Endothelial cell (in vitro differentiated cells): ENCODE data around the gene SNX24. TPM values are rescaled to one million over a fixed set of nuclear protein-coding genes. Genes with fewer than 3 reads are reported as not detected.
A peak's percentile ranks its signal among the peaks of the same experiment; 100 is the strongest.

Experiments used
- DNase-seq: peaks from one replicate; pipeline ENCODE4 v3.0.0; 2021; ENCODE audit warnings: low spot score
- H3K27ac Mint-ChIP-seq: one replicate; pipeline ENCODE4 v1.8.0; 2021; ENCODE audit warnings: mixed read lengths, inconsistent platforms; ENCODE audit not compliant: unreplicated experiment
- H3K27me3 Mint-ChIP-seq: one replicate; pipeline ENCODE4 v1.8.0; 2021; ENCODE audit warnings: mild to moderate bottlenecking, moderate library complexity, mixed read lengths, inconsistent platforms; ENCODE audit not compliant: unreplicated experiment
- H3K36me3 Mint-ChIP-seq: one replicate; pipeline ENCODE4 v1.8.0; 2021; ENCODE audit warnings: mild to moderate bottlenecking, low read depth, mixed read lengths, inconsistent platforms; ENCODE audit not compliant: unreplicated experiment
- H3K4me1 Mint-ChIP-seq: one replicate; pipeline ENCODE4 v1.8.0; 2021; ENCODE audit warnings: mild to moderate bottlenecking, mixed read lengths, inconsistent platforms; ENCODE audit not compliant: unreplicated experiment
- H3K4me3 Mint-ChIP-seq: one replicate; pipeline ENCODE4 v1.8.0; 2021; ENCODE audit warnings: mild to moderate bottlenecking, mixed read lengths, inconsistent platforms; ENCODE audit not compliant: unreplicated experiment
- H3K9me3 Mint-ChIP-seq: one replicate; pipeline ENCODE4 v1.8.0; 2021; ENCODE audit warnings: mixed read lengths, inconsistent platforms; ENCODE audit not compliant: unreplicated experiment
- long read RNA-seq: library from polyadenylated mRNA; unstranded; transcript quantifications from one replicate; pipeline ENCODE4 v2.0.0, GENCODE V29; 2020; ENCODE audit not compliant: unreplicated experiment
- total RNA-seq: library from RNA; stranded (reverse); fragmentation: NEBNext Ultra II Directional; extraction: Animal tissue kit (Norgen Biotek cat#: 25700); gene quantifications from one replicate; pipeline ENCODE4 v1.2.1, GENCODE V29; 2021; ENCODE audit not compliant: unreplicated experiment
- TF ChIP-seq, protein P1 (sequence below): fragments of 200-600 bp; sonication (generic); IDR thresholded peaks from one replicate; pipeline ENCODE4 v1.5.0; 2021; ENCODE audit warnings: antibody characterized with exemption; ENCODE audit not compliant: unreplicated experiment

Gene SNX24, protein sequence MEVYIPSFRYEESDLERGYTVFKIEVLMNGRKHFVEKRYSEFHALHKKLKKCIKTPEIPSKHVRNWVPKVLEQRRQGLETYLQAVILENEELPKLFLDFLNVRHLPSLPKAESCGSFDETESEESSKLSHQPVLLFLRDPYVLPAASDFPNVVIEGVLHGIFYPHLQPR
- total RNA-seq, result 16.1 TPM
- long read RNA-seq, partial matches to known transcripts, result 1 of 5 reads
- long read RNA-seq, other reads (novel, unspliced or antisense), result 0 of 5 reads

DNA sequence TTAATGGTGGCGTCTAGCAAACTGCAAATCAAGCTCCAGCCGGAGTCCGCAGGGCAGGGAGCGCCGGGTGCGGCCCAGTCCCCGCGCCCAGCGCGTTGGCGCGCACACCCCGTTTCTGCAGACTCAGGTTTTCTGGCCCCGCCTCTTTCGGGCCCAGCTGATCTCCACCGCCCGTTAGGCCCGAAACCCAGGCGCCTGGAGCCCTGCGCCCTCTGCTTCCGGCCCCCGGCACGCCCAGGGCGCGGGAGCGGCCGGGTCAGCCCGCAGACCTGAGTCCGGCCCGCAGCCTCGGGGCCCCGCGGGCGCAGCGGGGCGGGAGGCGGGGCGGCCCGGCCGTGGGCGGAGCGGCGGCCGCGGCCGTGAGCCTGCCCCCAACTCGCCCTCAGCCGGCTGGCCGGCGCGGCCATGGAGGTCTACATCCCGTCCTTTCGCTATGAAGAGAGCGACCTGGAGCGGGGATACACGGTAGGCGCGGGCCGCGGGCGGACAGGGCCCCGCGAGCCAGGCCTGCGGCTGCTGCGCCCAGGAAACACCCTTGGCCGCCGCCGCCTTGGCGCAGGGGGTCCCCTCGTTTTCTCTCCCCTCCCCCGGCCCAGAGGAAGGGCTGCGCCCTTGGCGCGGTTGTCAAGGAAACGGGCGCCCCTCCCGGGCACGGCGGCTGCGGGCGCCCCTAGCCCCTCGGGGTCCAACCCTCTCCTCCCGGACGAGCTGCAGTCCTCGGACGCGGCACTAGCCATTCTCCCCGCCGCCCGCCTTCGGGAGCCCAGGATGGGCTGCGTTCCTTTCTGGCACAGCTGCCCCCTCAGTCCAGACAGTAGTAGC, at the start of gene SNX24:
SNX24 (plus strand) TSS at position 385 of the 822 bp plus-strand sequence; CDS start at position 406, 21 bp downstream.
- peaks cover 16% of the 10 kb centered on the region for H3K4me1 Mint-ChIP-seq
- DNase-seq, result peak; percentile 71
- no peaks in the 10 kb centered on the region for H3K9me3 Mint-ChIP-seq
- TF ChIP-seq, protein P1, sequence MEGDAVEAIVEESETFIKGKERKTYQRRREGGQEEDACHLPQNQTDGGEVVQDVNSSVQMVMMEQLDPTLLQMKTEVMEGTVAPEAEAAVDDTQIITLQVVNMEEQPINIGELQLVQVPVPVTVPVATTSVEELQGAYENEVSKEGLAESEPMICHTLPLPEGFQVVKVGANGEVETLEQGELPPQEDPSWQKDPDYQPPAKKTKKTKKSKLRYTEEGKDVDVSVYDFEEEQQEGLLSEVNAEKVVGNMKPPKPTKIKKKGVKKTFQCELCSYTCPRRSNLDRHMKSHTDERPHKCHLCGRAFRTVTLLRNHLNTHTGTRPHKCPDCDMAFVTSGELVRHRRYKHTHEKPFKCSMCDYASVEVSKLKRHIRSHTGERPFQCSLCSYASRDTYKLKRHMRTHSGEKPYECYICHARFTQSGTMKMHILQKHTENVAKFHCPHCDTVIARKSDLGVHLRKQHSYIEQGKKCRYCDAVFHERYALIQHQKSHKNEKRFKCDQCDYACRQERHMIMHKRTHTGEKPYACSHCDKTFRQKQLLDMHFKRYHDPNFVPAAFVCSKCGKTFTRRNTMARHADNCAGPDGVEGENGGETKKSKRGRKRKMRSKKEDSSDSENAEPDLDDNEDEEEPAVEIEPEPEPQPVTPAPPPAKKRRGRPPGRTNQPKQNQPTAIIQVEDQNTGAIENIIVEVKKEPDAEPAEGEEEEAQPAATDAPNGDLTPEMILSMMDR, result no peak
- peaks cover 7% of the 10 kb centered on the region for H3K36me3 Mint-ChIP-seq
- peak within 1 kb of the TSS; percentile 89 for H3K4me3 Mint-ChIP-seq
- H3K27ac Mint-ChIP-seq, result peak within 1 kb of the TSS; percentile 52
- H3K27me3 Mint-ChIP-seq, result peaks cover 8% of the 10 kb centered on the region

DNA sequence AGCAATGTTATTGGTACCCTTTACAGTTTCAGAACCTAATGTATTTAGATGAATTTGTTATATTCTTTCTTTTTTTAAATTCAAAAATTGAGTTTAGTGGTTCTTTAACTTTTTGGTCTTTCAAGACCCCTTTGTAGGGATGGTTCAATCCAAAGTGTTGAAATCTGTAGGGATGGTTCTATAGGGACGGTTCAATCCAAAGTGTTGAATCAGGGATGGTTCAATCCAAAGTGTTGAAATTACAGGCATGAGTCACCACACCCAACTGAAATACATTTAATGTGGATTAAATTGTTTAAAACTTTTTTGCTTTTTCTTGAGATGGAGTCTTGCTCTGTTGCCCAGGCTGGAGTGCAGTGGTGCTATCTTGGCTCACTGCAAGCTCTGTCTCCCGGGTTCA, 39.9 kb upstream of the SNX24 start:
- TF ChIP-seq, protein P1, result no peak
- no peak for DNase-seq
- Mint-ChIP-seq H3K9me3 (no peaks in the 10 kb centered on the region), H3K4me3 (no peak overlapping the region), H3K4me1 (no peaks in the 10 kb centered on the region), H3K27me3 (no peaks in the 10 kb centered on the region), H3K36me3 (peaks cover 24% of the 10 kb centered on the region), H3K27ac (no peak overlapping the region)

DNA sequence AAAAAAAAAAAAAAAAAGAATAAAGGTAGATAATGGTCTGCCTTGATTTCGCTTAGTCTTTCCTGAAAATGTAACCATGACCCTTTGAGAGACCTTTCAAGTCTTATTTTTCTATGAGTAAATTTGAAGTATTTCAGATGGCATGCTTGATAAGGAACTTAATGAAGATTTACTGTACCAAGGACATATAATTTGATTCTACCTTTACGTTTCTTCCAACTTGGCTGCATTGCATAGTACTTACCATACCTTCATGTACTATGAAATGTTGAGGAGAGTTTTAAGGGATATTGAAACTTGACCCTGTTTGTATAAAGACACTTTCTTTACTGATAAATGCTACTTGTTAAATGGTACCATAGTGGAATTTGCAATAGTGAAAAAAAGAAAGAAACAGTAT, 35.0 kb upstream of the SNX24 start:
- Mint-ChIP-seq H3K27me3 (no peaks in the 10 kb centered on the region), H3K27ac (no peak overlapping the region), H3K4me3 (no peak overlapping the region), H3K9me3 (no peaks in the 10 kb centered on the region), H3K36me3 (peaks cover 11% of the 10 kb centered on the region), H3K4me1 (no peaks in the 10 kb centered on the region)
- no peak for DNase-seq
- TF ChIP-seq, protein P1, result no peak

DNA sequence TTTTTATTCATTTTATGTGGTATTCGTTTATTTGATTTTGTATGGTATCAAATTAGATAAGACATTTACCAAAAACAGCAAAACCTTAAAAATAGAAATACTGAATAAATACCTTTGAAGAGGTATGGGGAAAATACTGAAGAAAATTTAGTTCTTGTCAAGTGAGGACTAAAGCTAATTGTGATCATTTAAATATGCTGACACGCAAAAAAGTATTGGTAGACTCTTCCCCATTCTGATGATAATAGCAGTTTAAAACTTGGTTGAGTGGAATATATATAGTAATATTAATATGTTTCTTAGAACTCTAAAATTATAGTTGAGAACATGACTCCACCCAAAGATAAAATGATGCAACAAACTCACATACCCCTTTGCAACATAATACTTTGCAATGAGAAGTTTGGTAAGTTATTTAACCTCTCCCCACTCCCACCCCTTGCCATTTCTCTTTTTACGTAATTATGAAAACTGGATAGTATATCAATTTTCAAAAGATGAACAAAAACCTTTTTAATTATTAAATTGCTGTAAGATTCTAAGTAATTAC, 30.1 kb upstream of the SNX24 start:
- Mint-ChIP-seq H3K27ac (no peak overlapping the region), H3K4me3 (no peak overlapping the region), H3K4me1 (no peaks in the 10 kb centered on the region), H3K9me3 (no peaks in the 10 kb centered on the region), H3K27me3 (no peaks in the 10 kb centered on the region), H3K36me3 (peaks cover 11% of the 10 kb centered on the region)
- TF ChIP-seq, protein P1, result no peak
- no peak for DNase-seq

DNA sequence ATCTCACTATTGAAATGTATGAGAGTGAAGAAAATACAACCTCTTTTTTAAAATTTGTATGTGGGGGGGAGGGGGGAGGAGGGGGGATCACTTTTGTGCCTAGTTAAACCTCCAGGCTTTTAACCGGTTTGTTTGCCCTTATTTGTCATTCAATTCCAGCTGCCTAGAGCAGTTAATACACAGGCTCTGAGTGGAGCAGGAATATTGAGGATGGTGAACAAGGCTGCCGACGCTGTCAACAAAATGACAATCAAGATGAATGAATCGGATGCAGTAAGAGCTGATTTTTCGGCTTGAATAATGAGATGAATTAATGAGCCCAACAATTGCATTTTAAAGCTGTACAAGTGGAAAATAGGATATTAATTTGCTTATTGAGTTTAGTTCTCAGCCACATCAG, 28.7 kb upstream of the SNX24 start:
- no peak overlapping the region for H3K27ac Mint-ChIP-seq
- H3K4me1 Mint-ChIP-seq, result no peaks in the 10 kb centered on the region

More for the DNA sequence above, 28.7 kb upstream of the SNX24 start:
- Mint-ChIP-seq H3K36me3 (peaks cover 7% of the 10 kb centered on the region), H3K9me3 (no peaks in the 10 kb centered on the region), H3K27me3 (no peaks in the 10 kb centered on the region), H3K4me3 (no peak overlapping the region)
- DNase-seq, result no peak
- TF ChIP-seq, protein P1, result no peak
